Mammary epithelial cell (primary cell): ENCODE measurements around the gene BIN1.

Experiments used
- EZH2 ChIP-seq: IDR thresholded peaks from 2 replicates; pipeline ENCODE4 v1.6.1; 2012; ENCODE audit warnings: low read length, inconsistent platforms, borderline replicate concordance
- TF ChIP-seq, protein P1 (sequence below), 2 donors: IDR thresholded peaks in 1 of 2; conservative IDR thresholded peaks in 1 of 2; 2 replicates each; pipeline ENCODE4 v1.5.1; 2011 to 2012; ENCODE audit warnings: inconsistent platforms in 2 of 2, low read length in 2 of 2, mild to moderate bottlenecking in 2 of 2, control low read depth in 1 of 2, low read depth in 1 of 2; ENCODE audit not compliant: insufficient read depth in 1 of 2; ENCODE audit errors: extremely low read depth in 1 of 2

GRCh38 chr2:127089478-127090235 lies 17.3 kb downstream of the BIN1 start:
- TF ChIP-seq, protein P1, sequence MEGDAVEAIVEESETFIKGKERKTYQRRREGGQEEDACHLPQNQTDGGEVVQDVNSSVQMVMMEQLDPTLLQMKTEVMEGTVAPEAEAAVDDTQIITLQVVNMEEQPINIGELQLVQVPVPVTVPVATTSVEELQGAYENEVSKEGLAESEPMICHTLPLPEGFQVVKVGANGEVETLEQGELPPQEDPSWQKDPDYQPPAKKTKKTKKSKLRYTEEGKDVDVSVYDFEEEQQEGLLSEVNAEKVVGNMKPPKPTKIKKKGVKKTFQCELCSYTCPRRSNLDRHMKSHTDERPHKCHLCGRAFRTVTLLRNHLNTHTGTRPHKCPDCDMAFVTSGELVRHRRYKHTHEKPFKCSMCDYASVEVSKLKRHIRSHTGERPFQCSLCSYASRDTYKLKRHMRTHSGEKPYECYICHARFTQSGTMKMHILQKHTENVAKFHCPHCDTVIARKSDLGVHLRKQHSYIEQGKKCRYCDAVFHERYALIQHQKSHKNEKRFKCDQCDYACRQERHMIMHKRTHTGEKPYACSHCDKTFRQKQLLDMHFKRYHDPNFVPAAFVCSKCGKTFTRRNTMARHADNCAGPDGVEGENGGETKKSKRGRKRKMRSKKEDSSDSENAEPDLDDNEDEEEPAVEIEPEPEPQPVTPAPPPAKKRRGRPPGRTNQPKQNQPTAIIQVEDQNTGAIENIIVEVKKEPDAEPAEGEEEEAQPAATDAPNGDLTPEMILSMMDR (conservative IDR thresholded peaks at IDR 0.05 in 1 of 2, IDR thresholded peaks at IDR 0.05 in 1 of 2; ENCODE audit: extremely low read depth in 1 of 2, insufficient read depth in 1 of 2, low read depth in 1 of 2, low read length in 2 of 2): no peak
- no peak for TF ChIP-seq EZH2
